Measurements from ENCODE around the gene ADGRL1.
"Not testable (repeated sequence)": the region's sequence is repeated elsewhere in the genome, so short reads cannot be mapped to it uniquely, and the experiment has no call there.

ADGRL1 gene

DNA sequence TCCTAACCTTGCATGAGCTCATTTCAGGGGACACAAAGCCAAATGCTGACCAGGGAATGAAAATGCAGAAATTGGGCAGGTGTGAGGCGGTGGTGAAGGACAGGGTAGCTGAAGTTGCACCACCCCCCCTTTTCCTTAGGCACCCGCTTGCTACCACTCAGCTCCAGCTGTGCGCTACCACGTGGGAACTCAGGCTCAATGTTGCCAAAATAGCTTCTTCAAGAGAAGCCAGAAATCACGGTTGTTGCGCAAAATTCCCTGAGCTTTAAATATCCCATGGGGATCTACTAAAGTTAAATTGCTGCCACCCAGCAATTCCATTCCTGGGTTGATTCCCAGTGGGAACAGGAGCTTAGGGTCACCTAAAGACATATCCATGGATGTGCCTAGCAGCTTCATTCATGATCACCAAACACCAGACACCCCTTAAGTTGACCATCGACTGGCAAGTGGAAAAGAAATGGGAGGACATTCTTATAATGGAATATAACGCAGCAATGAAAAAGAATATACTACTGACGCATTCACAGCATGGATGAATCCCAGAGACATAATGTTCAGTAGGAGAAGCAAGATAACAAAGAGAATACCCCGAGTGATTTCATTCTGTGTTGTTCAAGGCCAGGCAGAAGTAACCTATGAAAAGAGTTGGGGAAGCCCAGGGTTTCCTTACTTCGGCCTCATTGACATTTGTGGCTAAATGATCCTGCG lies 12.8 kb upstream of the ADGRL1 start:
- no peak for DNase-seq (ENCODE audit: low read depth in 2 of 2)

DNA sequence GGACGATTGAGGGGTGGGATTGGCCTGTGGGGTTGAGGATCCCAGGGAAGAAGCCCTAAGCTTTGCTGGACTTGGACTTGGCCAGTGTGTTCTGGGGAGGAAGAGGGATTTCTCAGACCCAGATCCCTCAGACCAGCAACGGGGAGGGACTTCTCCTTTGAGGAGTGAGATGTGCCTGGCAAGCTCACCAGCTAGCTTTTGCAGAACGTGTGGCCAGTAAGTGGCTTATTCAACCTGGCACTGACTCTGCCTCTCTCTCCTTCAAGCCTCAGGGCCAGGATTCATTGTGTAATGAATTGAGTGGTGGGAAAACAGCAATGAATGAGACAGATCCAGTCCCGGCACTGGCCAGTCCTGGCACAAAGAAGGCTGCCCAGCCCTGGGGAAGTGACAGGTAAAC lies 11.9 kb upstream of the ADGRL1 start:
- not testable (repeated sequence) for DNase-seq (ENCODE audit: low read depth in 2 of 2)

DNA sequence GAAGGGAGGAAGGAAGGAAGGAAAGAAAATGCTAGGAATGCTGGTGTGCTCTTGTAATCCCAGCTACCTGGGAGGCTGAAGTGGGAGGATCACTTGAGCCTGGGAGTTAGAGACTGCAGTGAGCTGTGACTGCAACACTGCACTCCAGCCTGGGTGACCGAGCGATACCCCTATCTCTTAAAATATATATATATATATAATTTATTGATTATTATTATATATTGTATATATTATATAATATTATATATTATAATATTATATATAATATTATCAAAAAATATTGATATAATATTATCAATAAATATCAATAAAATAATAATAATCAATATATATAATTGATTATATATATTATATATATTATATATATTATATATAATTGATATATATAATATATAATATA lies 8.6 kb upstream of the ADGRL1 start:
- DNase-seq (ENCODE audit: low read depth in 2 of 2): no peak

- DNase-seq (ENCODE audit: low read depth in 2 of 2): not testable (repeated sequence)
These were observed 4.2 kb upstream of the ADGRL1 start for GRCh38 chr19:14210182-14210581.

GRCh38 chr19:14209401-14209800 lies 3.4 kb upstream of the ADGRL1 start:
- not testable (repeated sequence) for DNase-seq (ENCODE audit: low read depth in 2 of 2)

DNA sequence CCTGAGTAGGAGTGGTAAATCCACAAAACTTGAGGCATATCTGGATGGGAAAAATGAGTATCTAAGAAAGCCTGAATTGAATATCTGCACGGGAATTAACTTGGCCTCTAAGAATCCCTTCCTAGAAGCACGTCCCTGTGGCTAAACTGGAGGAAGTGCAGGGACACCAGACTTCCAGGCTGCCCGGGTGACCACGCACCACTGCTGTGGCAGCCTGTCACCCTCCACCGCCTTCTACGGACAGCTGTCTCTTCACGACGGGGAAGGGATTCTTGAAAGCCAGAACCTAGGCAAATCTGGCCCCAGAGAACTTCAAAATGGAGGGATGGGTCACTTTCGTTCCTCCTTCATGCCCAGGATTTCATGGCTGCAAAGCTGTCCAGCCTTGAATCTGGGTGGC lies 2.5 kb upstream of the ADGRL1 start:
- not testable (repeated sequence) for DNase-seq (ENCODE audit: low read depth in 2 of 2)

- not testable (repeated sequence) for DNase-seq (ENCODE audit: low read depth in 2 of 2)
These were observed 1.8 kb upstream of the ADGRL1 start for GRCh38 chr19:14207796-14208195.

GRCh38 chr19:14206737-14207726 lies 1.1 kb upstream of the ADGRL1 start:
- peak; percentile 94 for DNase-seq (ENCODE audit: low read depth in 2 of 2)

GRCh38 chr19:14206308-14206707 lies 339 bp upstream of the ADGRL1 start:
- DNase-seq (ENCODE audit: low read depth in 2 of 2): not testable (repeated sequence)

DNA sequence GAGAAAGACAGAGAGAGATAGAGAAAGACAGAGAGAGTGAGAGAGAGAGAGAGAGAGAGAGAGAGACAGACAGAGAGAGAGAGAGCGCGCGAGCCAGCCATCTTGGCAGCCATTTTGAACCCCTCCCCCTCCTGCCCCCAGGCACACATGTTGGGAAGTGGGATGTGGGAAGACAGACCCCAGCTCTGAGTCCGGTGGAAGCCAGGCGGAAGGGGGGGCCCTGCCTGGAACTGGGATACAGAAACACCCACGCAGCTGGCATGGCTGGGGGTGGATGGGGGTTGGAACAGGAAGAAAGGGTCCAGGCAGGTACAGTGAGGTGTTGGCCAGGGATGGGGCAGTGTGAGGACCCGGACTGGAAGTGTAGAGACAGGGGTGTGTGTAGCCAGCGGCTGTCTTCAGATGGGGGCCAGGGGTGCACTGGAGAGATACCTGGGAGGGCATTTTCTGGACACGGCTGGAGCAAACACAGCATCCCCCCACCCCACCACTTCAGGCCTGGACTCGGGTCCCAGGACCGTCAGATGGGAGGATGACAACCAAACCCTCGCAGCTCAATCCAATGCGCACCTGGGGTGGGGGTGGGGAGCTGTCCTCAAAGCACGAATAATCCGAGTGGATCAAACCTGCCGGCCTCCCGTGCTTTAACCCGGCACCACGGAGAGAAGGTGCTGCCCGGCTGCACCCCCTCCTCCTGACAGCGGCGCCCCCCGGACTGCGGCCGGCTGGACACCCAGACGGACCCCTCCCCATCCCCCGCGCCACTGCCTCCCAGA lies 1.1 kb downstream of the ADGRL1 start:
- not testable (repeated sequence) for DNase-seq (ENCODE audit: low read depth in 2 of 2)

DNA sequence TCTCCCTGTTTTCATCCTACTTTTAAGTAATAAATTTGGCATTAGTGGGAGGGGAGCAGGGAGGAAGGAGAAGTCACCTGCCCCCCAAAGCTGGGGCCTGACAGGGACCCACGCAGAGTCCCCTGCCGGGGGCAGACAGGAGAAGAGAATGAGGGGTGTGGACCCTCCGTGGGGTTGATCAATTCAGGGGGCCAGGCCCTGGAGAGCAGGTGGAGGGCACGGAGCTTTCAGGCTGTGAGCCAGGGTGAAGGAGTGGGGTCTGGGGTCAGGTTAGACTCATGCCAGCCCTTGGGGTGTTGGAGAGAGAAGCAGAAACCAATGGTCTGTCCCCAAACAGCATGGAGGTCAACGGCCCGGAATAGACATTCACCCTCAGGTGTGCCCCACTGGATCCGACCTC lies 1.8 kb downstream of the ADGRL1 start:
- DNase-seq (ENCODE audit: low read depth in 2 of 2): not testable (repeated sequence)

DNA sequence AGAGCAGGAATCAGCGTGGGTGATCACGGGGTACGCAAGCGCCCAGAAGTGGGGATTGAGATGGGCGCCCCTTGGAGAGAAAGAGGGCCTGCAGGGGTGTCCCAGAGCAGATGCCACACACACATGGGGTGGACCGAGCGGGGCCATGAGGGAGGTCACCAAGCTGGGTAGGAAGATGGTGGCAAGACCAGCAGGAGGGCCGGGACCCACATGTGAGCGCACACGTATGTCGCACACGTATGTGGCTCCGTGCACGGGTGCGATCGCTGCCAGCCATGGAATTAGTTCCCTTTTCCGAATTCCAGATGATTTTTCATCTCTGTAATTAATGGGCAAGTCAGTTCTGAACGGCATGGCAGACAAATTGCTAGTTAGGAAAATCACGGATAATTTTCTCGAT lies 2.2 kb downstream of the ADGRL1 start:
- not testable (repeated sequence) for DNase-seq (ENCODE audit: low read depth in 2 of 2)

DNA sequence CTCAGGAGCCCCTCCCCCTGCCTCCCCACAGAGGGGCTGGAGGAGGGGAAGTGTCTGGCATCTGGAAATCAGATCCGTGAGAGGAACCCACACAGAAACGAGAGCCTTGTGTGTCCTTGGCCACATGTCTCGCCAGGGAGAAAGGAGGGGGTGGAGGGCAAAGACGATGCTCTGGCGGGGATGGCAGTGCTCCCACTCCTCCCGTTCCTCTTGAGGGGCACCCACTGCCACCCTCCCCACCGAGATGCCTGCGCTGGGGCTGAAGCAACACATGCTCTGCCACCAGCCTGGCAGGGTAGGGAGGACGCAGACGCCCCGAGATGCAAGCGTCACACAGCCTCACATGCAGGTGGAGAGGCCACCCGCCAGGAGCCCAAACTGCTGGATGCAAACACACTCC lies 2.8 kb downstream of the ADGRL1 start:
- DNase-seq (ENCODE audit: low read depth in 2 of 2): no peak

DNA sequence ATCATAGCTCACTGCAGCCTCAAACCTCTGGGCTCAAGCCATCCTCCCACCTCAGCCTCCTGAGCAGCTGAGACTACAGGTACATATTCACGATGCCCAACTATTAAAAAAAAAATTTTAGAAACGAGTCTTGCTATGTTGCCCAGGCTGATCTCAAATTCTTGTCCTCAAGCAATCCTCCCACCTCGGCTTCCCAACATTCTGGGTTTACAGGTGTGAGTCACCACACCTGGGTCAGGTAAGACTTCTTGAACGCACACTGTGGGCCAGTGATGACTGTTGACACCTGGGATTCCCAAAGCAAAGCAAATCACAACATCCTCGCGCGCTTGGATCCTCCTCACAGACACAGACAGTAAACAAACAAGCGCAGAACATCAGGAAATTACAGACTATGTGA lies 4.5 kb downstream of the ADGRL1 start:
- not testable (repeated sequence) for DNase-seq (ENCODE audit: low read depth in 2 of 2)

GRCh38 chr19:14200147-14200841 lies 5.7 kb downstream of the ADGRL1 start:
- not testable (repeated sequence) for DNase-seq (ENCODE audit: low read depth in 2 of 2)

DNA sequence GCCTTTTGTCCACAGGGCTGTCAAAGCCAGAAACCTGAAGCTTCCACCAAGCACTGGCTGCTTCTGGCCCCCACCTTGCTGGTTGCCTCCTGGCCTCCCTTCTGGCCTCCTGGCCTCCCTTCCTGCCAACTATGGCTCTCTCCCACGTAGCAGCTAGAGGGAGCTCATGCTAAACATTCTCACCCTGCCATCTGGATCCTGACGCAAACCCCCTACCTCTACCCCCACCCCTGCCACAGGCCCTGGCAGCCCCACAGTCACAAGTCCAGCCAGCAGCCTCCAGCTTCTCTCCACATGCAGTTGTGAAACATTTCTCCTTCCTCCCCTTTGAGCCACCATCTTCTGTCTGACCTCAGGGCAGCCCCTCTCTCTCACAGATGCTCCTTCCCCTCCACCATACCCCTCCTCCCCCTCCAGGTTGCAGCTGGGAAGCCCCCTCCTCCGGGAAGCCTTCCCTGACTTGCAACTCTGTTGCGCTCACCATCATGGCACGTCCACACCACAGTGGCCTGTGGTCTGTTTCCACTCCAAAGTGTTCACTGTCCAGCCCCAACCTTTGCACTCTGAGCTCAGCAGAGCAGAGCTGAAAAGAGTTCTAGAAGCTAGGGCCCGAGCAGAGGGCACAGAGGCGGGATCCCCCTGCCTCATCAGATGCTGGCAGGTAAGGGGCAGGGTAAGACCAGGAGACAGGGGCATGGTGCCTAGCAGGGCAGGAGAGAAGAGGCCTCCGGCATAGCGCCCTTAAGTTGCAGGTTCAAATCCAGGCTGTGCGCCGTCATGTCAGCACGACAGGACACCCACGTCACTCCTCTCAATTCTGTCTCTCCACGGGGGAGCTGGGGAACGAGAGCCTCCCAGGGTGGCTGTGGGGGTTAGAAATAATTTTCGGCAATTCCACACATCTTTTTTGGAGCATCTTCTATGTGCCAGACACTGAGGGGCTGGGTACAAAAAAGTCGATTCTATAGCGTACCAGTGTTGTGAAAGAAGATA lies 7.3 kb downstream of the ADGRL1 start:
- DNase-seq (ENCODE audit: low read depth in 2 of 2): no peak

DNA sequence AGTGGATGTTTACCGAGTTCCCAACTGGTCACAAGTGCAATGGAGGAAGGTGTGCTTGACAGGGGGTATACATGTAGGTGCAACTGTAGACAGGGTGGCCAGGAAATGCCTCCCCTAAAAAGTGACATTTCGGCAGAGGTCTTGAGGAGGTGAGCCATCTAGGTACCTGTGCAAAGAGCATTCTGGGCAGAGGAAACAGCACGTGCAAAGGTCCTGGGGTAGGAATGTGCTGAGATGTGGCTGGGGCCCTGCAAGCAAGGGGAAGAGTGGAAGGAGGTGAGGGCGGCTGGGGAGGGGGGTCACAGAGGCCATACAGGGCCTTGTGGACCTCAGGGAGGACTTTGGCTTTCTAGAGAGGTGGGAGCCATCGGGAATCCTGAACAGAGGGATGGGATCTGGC lies 8.1 kb downstream of the ADGRL1 start:
- DNase-seq (ENCODE audit: low read depth in 2 of 2): no peak

DNA sequence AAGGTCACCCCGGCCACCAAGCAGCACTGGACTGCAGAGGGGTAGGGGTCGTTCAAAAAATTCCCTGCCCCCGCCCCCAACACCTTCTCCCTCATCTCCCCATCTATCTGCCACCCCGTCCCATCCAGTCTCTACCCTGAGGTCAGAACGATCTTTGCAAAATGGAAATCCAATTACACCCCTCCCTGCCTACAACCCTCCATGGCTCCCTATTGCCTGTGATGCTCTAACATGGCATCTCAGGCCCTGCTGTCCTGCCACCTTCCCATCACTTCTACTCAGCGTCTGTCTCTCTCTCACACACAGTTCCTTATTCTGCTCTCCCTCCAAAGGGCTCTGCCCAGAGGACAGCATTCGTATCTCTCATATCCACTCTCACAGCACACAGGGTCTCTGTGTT lies 8.7 kb downstream of the ADGRL1 start:
- DNase-seq (ENCODE audit: low read depth in 2 of 2): not testable (repeated sequence)

DNA sequence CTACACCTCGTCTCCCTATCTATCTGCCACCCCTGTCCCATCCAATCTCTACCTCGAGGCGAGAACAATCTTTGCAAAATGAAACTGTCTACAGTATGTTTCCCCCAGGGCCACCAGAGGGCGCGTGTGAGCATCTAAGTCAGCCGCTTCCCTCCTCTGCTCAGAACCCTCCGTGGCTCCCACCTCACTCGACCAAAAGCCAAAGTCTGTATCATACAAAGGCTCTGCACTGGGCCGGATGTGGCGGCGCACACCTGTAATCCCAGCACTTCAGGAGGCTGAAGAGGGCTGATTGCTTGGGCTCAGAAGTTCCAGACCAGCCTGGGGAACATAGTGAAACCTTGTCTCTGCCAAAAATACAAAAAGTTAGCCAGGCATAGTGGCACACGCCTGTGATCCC lies 9.9 kb downstream of the ADGRL1 start:
- not testable (repeated sequence) for DNase-seq (ENCODE audit: low read depth in 2 of 2)

DNA sequence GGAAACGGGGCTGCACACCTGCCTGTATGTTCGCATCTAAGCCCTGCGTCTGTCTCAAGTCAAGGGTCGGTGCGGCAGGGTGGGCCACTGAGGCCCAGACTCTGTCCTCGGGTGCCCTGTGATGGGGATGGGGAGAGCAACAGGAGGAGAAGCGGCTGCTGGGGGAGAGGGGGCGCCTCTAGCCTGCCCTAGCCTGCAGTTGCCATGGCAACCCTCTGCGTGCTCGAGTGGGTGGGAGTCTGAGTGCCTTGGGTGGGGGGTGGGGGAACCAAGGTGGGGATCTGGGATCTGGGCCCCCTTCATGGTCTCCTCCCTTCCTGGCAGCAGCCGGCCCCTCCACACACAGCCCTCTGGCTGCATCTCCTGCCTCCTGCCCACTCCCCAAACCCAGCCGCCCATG lies 10.8 kb downstream of the ADGRL1 start:
- not testable (repeated sequence) for DNase-seq (ENCODE audit: low read depth in 2 of 2)
